GM06990 (cell line): ENCODE results near the gene SLC4A3.

Experiments
- DNase-seq: peaks from one replicate; pipeline ENCODE4 v3.0.0-alpha.2; 2011; ENCODE audit not compliant: insufficient read length; ENCODE audit errors: extremely low read depth
- H3K27me3 ChIP-seq: replicated peaks from 2 replicates; pipeline ENCODE4 v1.6.0; 2011; ENCODE audit warnings: low read length; ENCODE audit not compliant: control insufficient read depth, insufficient read depth
- H3K36me3 ChIP-seq: 2 replicates; pipeline ENCODE4 v1.5.1; 2011; ENCODE audit warnings: low read length; ENCODE audit not compliant: control insufficient read depth, insufficient read depth
- H3K4me3 ChIP-seq: replicated peaks from 2 replicates; pipeline ENCODE4 v1.5.1; 2011; ENCODE audit warnings: low read depth, mild to moderate bottlenecking, control low read depth, low read length
- TF ChIP-seq, protein P1 (sequence below): IDR thresholded peaks from 2 replicates; pipeline ENCODE4 v1.5.1; 2011; ENCODE audit warnings: low read length, control low read depth, mild to moderate bottlenecking, inconsistent platforms; ENCODE audit not compliant: insufficient read depth, poor library complexity, severe bottlenecking

Gene SLC4A3

GRCh38 chr2:219621935-219622334 is 5.5 kb upstream of the SLC4A3 start:
- no peak for DNase-seq
- TF ChIP-seq, protein P1, sequence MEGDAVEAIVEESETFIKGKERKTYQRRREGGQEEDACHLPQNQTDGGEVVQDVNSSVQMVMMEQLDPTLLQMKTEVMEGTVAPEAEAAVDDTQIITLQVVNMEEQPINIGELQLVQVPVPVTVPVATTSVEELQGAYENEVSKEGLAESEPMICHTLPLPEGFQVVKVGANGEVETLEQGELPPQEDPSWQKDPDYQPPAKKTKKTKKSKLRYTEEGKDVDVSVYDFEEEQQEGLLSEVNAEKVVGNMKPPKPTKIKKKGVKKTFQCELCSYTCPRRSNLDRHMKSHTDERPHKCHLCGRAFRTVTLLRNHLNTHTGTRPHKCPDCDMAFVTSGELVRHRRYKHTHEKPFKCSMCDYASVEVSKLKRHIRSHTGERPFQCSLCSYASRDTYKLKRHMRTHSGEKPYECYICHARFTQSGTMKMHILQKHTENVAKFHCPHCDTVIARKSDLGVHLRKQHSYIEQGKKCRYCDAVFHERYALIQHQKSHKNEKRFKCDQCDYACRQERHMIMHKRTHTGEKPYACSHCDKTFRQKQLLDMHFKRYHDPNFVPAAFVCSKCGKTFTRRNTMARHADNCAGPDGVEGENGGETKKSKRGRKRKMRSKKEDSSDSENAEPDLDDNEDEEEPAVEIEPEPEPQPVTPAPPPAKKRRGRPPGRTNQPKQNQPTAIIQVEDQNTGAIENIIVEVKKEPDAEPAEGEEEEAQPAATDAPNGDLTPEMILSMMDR, result no peak
- peaks cover 2% of the 10 kb centered on the region; the same call in 1 of the 2 replicates for H3K27me3 ChIP-seq

GRCh38 chr2:219622472-219622871 is 5.0 kb upstream of the SLC4A3 start:
- Histone ChIP-seq H3K27me3 (peaks cover 2% of the 10 kb centered on the region; the same call in 1 of the 2 replicates), H3K4me3 (no peak overlapping the region), H3K36me3 (no peaks in the 10 kb centered on the region)
- TF ChIP-seq, protein P1, result no peak
- no peak for DNase-seq

More at GRCh38 chr2:219621935-219622334, 5.5 kb upstream of the SLC4A3 start:
- Histone ChIP-seq H3K4me3 (no peak overlapping the region), H3K36me3 (no peaks in the 10 kb centered on the region)

- no peak overlapping the region for H3K4me3 ChIP-seq
- TF ChIP-seq, protein P1, result no peak
- H3K27me3 ChIP-seq, result peaks cover 2% of the 10 kb centered on the region
- no peaks in the 10 kb centered on the region for H3K36me3 ChIP-seq
- DNase-seq, result no peak
Observed at GRCh38 chr2:219624565-219624964, 2.9 kb upstream of the SLC4A3 start.

- no peaks in the 10 kb centered on the region for H3K36me3 ChIP-seq
- peaks cover 2% of the 10 kb centered on the region for H3K27me3 ChIP-seq
- no peak for DNase-seq
- H3K4me3 ChIP-seq, result no peak overlapping the region
- TF ChIP-seq, protein P1, result no peak
Observed at GRCh38 chr2:219625179-219625578, 2.3 kb upstream of the SLC4A3 start.

- TF ChIP-seq, protein P1, result no peak
- H3K36me3 ChIP-seq, result no peaks in the 10 kb centered on the region
- H3K4me3 ChIP-seq, result no peak overlapping the region
- no peak for DNase-seq
- H3K27me3 ChIP-seq, result peaks cover 2% of the 10 kb centered on the region
Observed at GRCh38 chr2:219626540-219626939, 890 bp upstream of the SLC4A3 start.
